ACHN (cell line): Measurements from ENCODE around the gene KLHL17.
"Not testable (repeated sequence)": the region's sequence is repeated elsewhere in the genome, so short reads cannot be mapped to it uniquely, and the experiment has no call there.

Experiments
- DNase-seq: peaks from one replicate; pipeline ENCODE4 v3.0.0-alpha.2; 2015
- in situ Hi-C: cut with HindIII; loops from 2 replicates; pipeline ENCODE4 v1.10.0; 2017; ENCODE audit warnings: low sequenced_read_pairs, low pct_ligation_motif_present, low pct_unique_long_range_greater_than_20kb

Gene KLHL17

GRCh38 chr1:1003618-1004419 is 43.4 kb downstream of the KLHL17 start:
- DNase-seq = no peak
- in situ Hi-C loops = no loop called here

- in situ Hi-C loops = no loop called here
- DNase-seq = no peak
Observed at GRCh38 chr1:1004420-1004779, 44.0 kb downstream of the KLHL17 start.

- DNase-seq = no peak
- in situ Hi-C loops = no loop called here
Observed at GRCh38 chr1:1004780-1005697, 44.7 kb downstream of the KLHL17 start.

- DNase-seq = no peak
- in situ Hi-C loops = no loop called here
Observed at GRCh38 chr1:1005774-1006304, 45.5 kb downstream of the KLHL17 start.

GRCh38 chr1:1006305-1007159 is 46.1 kb downstream of the KLHL17 start:
- DNase-seq = no peak
- in situ Hi-C loops = no loop called here

GRCh38 chr1:1010131-1010530 is 49.7 kb downstream of the KLHL17 start:
- DNase-seq, in situ Hi-C loops: not testable (repeated sequence)

- in situ Hi-C loops = no loop called here
- DNase-seq = no peak
Observed at GRCh38 chr1:1011396-1011949, 51.1 kb downstream of the KLHL17 start.

- in situ Hi-C loops, DNase-seq: not testable (repeated sequence)
Observed at GRCh38 chr1:1012736-1013104, 52.3 kb downstream of the KLHL17 start.

- in situ Hi-C loops = no loop called here
- DNase-seq = peak; percentile 85
Observed at GRCh38 chr1:1013105-1013921, 52.9 kb downstream of the KLHL17 start, which contains the start of gene ISG15. TSS of gene ISG15 (plus strand) at chr1:1013497. CDS start at chr1:1013574, 77 bp downstream.

- in situ Hi-C loops = no loop called here
Observed at GRCh38 chr1:1013922-1014648, 53.7 kb downstream of the KLHL17 start.

GRCh38 chr1:1014799-1015681 is 54.7 kb downstream of the KLHL17 start:
- peak; percentile 40 for DNase-seq
- in situ Hi-C loops = no loop called here

More at GRCh38 chr1:1013922-1014648, 53.7 kb downstream of the KLHL17 start:
- no peak for DNase-seq
